DOHH2 (cell line): ENCODE measurements around the gene RIMS1.

Source experiments
- EZH2phosphoT487 ChIP-seq: fragments of 200-600 bp; sonication (generic); IDR thresholded peaks from 2 replicates; pipeline ENCODE4 v1.6.1; 2017; ENCODE audit warnings: borderline replicate concordance, mild to moderate bottlenecking, antibody characterized with exemption, low read length, moderate library complexity, mixed read lengths
- TF ChIP-seq, protein P1 (sequence below): fragments of 200-600 bp; sonication (generic); IDR thresholded peaks from one replicate; pipeline ENCODE4 v1.5.1; 2014; ENCODE audit warnings: antibody characterized with exemption, mild to moderate bottlenecking, low read depth, low read length; ENCODE audit not compliant: poor library complexity, severe bottlenecking

DNA sequence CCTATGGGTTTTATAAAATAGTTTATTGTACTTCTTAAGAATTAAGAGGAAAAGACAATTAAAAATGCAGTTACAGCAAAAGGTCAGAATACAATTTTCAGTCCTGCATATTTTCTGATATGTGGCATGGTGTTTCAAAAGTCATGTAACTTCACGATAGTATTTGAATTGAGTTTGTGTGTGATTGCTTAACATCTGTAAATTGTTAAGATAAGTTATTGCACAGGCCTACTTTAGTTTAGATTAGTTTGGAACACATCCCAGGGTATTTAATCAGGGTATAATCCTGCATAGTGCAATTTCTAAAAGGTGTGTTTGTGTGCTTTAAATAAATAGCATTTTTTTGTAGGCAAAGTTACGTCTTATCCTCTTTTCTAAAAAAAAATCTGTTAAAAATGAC is 289.6 kb downstream of the RIMS1 start:
- TF ChIP-seq, protein P1, sequence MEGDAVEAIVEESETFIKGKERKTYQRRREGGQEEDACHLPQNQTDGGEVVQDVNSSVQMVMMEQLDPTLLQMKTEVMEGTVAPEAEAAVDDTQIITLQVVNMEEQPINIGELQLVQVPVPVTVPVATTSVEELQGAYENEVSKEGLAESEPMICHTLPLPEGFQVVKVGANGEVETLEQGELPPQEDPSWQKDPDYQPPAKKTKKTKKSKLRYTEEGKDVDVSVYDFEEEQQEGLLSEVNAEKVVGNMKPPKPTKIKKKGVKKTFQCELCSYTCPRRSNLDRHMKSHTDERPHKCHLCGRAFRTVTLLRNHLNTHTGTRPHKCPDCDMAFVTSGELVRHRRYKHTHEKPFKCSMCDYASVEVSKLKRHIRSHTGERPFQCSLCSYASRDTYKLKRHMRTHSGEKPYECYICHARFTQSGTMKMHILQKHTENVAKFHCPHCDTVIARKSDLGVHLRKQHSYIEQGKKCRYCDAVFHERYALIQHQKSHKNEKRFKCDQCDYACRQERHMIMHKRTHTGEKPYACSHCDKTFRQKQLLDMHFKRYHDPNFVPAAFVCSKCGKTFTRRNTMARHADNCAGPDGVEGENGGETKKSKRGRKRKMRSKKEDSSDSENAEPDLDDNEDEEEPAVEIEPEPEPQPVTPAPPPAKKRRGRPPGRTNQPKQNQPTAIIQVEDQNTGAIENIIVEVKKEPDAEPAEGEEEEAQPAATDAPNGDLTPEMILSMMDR, result no peak
- no peak for TF ChIP-seq EZH2phosphoT487
